ENCODE data around the gene CDH23.

The CDH23 gene

DNA sequence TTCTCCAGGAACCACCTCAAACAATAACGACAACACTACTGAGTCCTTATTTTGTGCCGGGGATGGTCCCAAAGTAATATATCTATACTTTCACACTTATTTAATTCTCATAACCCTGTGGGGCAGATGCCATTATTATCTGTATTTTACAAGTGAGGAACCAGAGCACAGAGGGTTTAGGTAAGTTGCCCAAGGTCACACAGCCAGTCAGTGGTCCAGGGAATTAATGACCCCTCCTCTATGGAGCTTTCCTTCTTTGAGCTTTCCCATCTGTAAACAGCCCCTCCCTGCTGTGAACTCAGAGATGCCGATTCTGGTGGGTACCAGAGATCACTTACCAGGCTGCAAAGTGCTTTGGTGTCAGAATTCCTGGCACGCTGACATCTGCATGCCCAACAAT is 217.2 kb downstream of the CDH23 start:
- Histone ChIP-seq H3K9me2 (replicated peaks; ENCODE audit: low read depth, low read length) (no peaks in the 10 kb centered on the region), H3K27me3 (ENCODE audit: insufficient read depth, low read length, poor library complexity, severe bottlenecking) (no peaks in the 10 kb centered on the region), H3K36me3 (ENCODE audit: insufficient read depth, low read length) (no peaks in the 10 kb centered on the region), H3K79me2 (ENCODE audit: insufficient read depth, low read length) (no peaks in the 10 kb centered on the region), H3F3A (ENCODE audit: low read depth) (no peaks in the 10 kb centered on the region), H2AFZ (ENCODE audit: low read length) (no peak overlapping the region), H3K9ac (ENCODE audit: low read depth, low read length, poor library complexity, severe bottlenecking) (no peak overlapping the region), H4K20me1 (ENCODE audit: insufficient read depth, low read length, poor library complexity, severe bottlenecking) (no peaks in the 10 kb centered on the region), H3K4me3 (ENCODE audit: low read length, poor library complexity, severe bottlenecking) (no peak overlapping the region), H3K9me3 (ENCODE audit: insufficient read depth, low read depth, low read length) (no peaks in the 10 kb centered on the region), H3K4me2 (ENCODE audit: low read depth, low read length, poor library complexity, severe bottlenecking) (no peak overlapping the region), H3K4me1 (ENCODE audit: insufficient read depth, low read length, poor library complexity, severe bottlenecking) (no peaks in the 10 kb centered on the region)
- TF ChIP-seq, protein P1, sequence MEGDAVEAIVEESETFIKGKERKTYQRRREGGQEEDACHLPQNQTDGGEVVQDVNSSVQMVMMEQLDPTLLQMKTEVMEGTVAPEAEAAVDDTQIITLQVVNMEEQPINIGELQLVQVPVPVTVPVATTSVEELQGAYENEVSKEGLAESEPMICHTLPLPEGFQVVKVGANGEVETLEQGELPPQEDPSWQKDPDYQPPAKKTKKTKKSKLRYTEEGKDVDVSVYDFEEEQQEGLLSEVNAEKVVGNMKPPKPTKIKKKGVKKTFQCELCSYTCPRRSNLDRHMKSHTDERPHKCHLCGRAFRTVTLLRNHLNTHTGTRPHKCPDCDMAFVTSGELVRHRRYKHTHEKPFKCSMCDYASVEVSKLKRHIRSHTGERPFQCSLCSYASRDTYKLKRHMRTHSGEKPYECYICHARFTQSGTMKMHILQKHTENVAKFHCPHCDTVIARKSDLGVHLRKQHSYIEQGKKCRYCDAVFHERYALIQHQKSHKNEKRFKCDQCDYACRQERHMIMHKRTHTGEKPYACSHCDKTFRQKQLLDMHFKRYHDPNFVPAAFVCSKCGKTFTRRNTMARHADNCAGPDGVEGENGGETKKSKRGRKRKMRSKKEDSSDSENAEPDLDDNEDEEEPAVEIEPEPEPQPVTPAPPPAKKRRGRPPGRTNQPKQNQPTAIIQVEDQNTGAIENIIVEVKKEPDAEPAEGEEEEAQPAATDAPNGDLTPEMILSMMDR (conservative IDR thresholded peaks at IDR 0.05; ENCODE audit: low read length): no peak
- TF ChIP-seq EZH2phosphoT487 (IDR thresholded peaks at IDR 0.05; ENCODE audit: borderline replicate concordance): no peak

DNA sequence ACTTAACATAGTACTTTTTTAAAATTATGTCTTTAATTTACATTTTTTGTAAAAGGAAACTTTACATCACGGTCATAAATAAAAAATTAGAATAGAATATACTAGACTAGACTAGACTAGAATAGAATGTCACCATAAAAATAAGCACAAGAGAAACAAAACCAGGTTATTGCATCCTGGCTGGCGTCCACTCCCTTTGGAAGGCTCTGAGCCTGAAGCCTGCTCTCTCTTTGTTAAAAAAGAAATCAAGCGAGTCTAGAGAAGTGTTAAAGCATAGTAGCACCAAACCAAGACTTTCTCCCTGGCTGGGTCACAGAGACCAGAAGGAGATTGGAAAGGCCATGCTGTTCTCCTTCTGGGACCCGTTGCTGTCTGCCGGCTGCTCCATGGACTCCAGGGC is 218.2 kb downstream of the CDH23 start:
- H3K79me2 ChIP-seq (ENCODE audit: insufficient read depth, low read length): no peaks in the 10 kb centered on the region
- H3K36me3 ChIP-seq (ENCODE audit: insufficient read depth, low read length): no peaks in the 10 kb centered on the region
- H2AFZ ChIP-seq (ENCODE audit: low read length): no peak overlapping the region
- no peaks in the 10 kb centered on the region for H4K20me1 ChIP-seq (ENCODE audit: insufficient read depth, low read length, poor library complexity, severe bottlenecking)
- H3K4me2 ChIP-seq (ENCODE audit: low read depth, low read length, poor library complexity, severe bottlenecking): no peak overlapping the region
- H3K9ac ChIP-seq (ENCODE audit: low read depth, low read length, poor library complexity, severe bottlenecking): no peak overlapping the region
- TF ChIP-seq, protein P1 (conservative IDR thresholded peaks at IDR 0.05; ENCODE audit: low read length): no peak
- TF ChIP-seq EZH2phosphoT487 (IDR thresholded peaks at IDR 0.05; ENCODE audit: borderline replicate concordance): no peak
- no peaks in the 10 kb centered on the region for H3K4me1 ChIP-seq (ENCODE audit: insufficient read depth, low read length, poor library complexity, severe bottlenecking)
- no peaks in the 10 kb centered on the region for H3K9me3 ChIP-seq (ENCODE audit: insufficient read depth, low read depth, low read length)
- H3F3A ChIP-seq (ENCODE audit: low read depth): no peaks in the 10 kb centered on the region
- no peaks in the 10 kb centered on the region for H3K27me3 ChIP-seq (ENCODE audit: insufficient read depth, low read length, poor library complexity, severe bottlenecking)
- no peak overlapping the region for H3K4me3 ChIP-seq (ENCODE audit: low read length, poor library complexity, severe bottlenecking)
- no peaks in the 10 kb centered on the region for H3K9me2 ChIP-seq (replicated peaks; ENCODE audit: low read depth, low read length)

DNA sequence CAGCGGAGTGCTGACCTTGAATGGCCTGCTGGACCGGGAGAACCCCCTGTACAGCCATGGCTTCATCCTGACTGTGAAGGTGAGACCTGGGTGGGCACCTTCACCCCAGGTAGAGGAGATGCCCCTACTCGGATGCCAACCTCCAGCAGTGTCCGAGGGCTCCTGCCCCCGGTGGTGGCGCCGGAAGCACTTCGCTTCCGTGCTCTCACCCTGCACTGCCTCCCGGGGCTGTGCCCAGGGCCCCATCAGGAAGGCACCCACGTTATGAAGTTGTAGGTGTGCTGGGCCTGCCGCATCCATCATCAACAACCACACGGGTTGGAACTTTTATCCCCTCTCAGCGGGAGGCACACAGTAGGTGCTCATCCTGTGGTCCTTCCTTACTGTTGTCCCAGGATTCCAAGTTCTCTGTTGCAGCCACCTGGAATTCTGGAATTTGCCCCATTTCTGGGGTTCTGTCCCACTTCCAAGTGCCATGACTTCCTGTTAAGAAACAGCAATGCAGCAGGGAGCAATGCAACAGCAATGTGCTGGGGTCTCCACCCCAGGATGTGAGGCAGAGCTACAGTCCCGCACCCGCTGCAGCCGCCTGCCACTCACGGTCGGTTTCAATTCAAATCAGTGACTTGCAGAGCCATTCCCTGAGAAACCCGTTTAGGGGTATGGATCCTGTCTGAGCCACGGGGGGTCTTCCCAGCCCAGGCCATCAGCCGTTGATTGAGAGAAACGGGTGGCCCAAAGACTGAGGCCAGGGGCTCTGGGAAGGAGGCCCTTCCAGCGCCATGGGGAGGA is 219.0 kb downstream of the CDH23 start:
- Histone ChIP-seq H4K20me1 (ENCODE audit: insufficient read depth, low read length, poor library complexity, severe bottlenecking) (no peaks in the 10 kb centered on the region), H3K79me2 (ENCODE audit: insufficient read depth, low read length) (no peaks in the 10 kb centered on the region), H3F3A (ENCODE audit: low read depth) (no peaks in the 10 kb centered on the region), H3K36me3 (ENCODE audit: insufficient read depth, low read length) (no peaks in the 10 kb centered on the region), H3K4me3 (ENCODE audit: low read length, poor library complexity, severe bottlenecking) (no peak overlapping the region), H3K4me2 (ENCODE audit: low read depth, low read length, poor library complexity, severe bottlenecking) (no peak overlapping the region), H3K27me3 (ENCODE audit: insufficient read depth, low read length, poor library complexity, severe bottlenecking) (no peaks in the 10 kb centered on the region), H3K4me1 (ENCODE audit: insufficient read depth, low read length, poor library complexity, severe bottlenecking) (no peaks in the 10 kb centered on the region), H2AFZ (ENCODE audit: low read length) (no peak overlapping the region), H3K9me3 (ENCODE audit: insufficient read depth, low read depth, low read length) (no peaks in the 10 kb centered on the region), H3K9ac (ENCODE audit: low read depth, low read length, poor library complexity, severe bottlenecking) (no peak overlapping the region), H3K9me2 (replicated peaks; ENCODE audit: low read depth, low read length) (no peaks in the 10 kb centered on the region)
- TF ChIP-seq, protein P1 (conservative IDR thresholded peaks at IDR 0.05; ENCODE audit: low read length): no peak
- TF ChIP-seq EZH2phosphoT487 (IDR thresholded peaks at IDR 0.05; ENCODE audit: borderline replicate concordance): no peak

Measured in Loucy (cell line).